T-helper 2 cell treated with Interferon-gamma antibody and Interleukin-4, amounts not matched to agents 5 μg/mL and 100 μg/mL, for 36 hours (primary cell): ENCODE measurements around the gene SEMA4A.
"Not testable (repeated sequence)": the region's sequence is repeated elsewhere in the genome, so short reads cannot be mapped to it uniquely, and the experiment has no call there.

Experiments used
- DNase-seq: peaks from one replicate; pipeline ENCODE4 v3.0.0; 2021; ENCODE audit warnings: low spot score
- H3K27ac Mint-ChIP-seq: one replicate; pipeline ENCODE4 v1.8.0; 2021; ENCODE audit warnings: mild to moderate bottlenecking, mixed read lengths
- H3K27me3 Mint-ChIP-seq: one replicate; pipeline ENCODE4 v1.8.0; 2021; ENCODE audit warnings: low read depth, mixed read lengths
- H3K36me3 Mint-ChIP-seq: one replicate; pipeline ENCODE4 v1.8.0; 2021; ENCODE audit warnings: low read depth, mixed read lengths
- H3K4me1 Mint-ChIP-seq: one replicate; pipeline ENCODE4 v1.8.0; 2021; ENCODE audit warnings: low read depth, mixed read lengths
- H3K4me3 Mint-ChIP-seq: one replicate; pipeline ENCODE4 v1.8.0; 2022; ENCODE audit warnings: mild to moderate bottlenecking, moderate library complexity, mixed read lengths
- H3K9me3 Mint-ChIP-seq: one replicate; pipeline ENCODE4 v1.8.0; 2021; ENCODE audit warnings: mixed read lengths

The SEMA4A gene

DNA sequence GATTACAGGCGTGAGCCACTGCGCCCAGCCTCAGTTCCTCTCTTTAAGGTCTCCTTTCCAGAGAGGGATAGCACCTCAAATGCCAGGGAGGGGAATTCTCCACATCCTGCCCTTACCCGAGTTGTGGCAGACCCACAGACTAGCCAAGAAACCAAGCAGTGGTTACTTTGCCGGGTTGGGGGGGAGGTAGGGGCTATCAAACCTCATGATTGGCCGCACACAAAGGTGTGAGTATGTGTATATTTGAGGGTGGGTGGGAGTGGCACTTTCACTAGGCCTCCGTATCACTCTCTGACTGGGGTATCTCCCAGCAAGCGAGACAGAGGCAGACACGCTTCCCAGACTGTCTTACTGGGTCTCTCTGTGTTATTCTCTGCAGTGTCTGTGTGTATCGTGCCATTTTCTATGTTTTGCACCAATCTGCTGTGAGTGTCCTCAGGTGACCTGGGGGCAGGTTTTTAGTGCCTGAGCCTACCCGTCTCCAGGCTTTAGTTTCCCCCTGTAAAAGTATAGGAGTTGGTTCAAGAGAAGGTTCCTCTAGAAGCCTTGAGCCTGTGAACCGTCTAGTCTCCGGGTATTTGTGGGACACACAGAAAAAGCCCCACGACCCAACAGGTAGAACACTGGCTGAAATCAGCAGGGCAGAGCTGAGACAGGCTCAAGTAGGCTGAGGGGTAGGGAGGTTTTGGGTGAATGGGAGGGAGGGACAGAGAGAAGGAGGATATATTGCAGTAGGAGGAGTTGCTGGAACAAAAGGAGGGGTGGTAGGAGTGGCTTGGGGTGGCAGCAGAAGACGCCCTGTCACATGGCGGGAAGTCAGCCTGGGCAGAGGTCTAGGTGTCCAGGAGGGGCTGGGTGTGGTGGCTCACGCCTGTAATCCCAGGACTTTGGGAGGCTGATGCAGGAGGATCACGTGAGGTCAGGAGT, 28.6 kb upstream of the SEMA4A start:
- H3K36me3 Mint-ChIP-seq = peaks cover 2% of the 10 kb centered on the region
- H3K4me1 Mint-ChIP-seq = peaks cover 76% of the 10 kb centered on the region
- H3K27ac Mint-ChIP-seq = peak overlapping the region; percentile 86
- DNase-seq = no peak
- peak overlapping the region; percentile 63 for H3K4me3 Mint-ChIP-seq
- no peaks in the 10 kb centered on the region for H3K9me3 Mint-ChIP-seq
- H3K27me3 Mint-ChIP-seq = no peaks in the 10 kb centered on the region

DNA sequence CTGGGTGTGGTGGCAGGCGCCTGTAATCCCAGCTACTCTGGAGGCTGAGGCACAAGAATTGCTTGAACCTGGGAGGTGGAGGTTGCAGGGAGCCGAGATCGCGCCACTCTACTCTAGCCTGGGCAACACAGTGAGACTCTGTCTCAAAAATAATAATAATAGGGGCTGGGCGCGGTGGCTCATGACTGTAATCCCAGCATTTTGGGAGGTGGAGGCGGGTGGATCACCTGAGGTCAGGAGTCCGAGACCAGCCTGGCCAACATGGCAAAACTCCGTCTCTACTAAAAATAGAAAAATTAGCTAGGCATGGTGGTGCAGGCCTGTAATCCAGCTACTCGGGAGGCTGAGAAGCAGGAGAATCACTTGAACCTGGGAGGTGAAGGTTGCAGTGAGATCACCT, 27.8 kb upstream of the SEMA4A start:
- not testable (repeated sequence) for H3K27me3 Mint-ChIP-seq, H3K4me3 Mint-ChIP-seq, H3K36me3 Mint-ChIP-seq, DNase-seq, H3K9me3 Mint-ChIP-seq
- Mint-ChIP-seq H3K4me1 (peaks cover 78% of the 10 kb centered on the region), H3K27ac (peak overlapping the region; percentile 86)

DNA sequence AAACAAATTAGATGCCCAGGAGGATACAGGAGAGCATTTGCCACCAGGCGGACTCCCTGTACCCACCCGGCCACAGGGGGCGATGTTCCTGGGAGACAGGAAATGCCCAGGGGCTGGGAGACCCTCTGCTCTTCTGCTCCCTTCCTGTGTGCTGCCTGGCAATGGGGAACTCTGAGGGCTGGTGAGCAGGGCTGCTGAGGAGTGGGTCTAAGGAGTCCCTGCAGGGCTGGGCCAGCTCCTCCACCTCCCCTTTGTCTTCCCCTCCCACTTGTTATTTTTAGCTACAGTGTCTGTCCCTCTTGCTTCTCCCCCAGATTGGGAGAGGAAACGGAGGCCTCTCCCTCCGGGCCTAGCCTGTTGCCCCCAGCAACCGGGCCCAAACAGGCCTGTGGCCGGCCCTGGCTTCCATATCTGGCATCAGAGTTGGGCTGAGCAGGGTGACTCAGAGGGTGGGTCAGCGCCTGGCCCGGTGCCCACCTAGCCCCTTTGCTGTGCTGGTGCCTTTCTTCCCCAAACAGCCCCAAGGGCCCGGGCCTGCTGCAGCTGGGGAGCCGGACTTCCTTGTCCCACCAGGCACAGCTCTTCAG, 27.2 kb upstream of the SEMA4A start:
- Mint-ChIP-seq H3K36me3 (peaks cover 5% of the 10 kb centered on the region), H3K27me3 (no peaks in the 10 kb centered on the region), H3K4me1 (peaks cover 78% of the 10 kb centered on the region), H3K27ac (peak overlapping the region; percentile 88), H3K9me3 (no peaks in the 10 kb centered on the region), H3K4me3 (peak overlapping the region; percentile 70)
- peak; percentile 76 for DNase-seq

DNA sequence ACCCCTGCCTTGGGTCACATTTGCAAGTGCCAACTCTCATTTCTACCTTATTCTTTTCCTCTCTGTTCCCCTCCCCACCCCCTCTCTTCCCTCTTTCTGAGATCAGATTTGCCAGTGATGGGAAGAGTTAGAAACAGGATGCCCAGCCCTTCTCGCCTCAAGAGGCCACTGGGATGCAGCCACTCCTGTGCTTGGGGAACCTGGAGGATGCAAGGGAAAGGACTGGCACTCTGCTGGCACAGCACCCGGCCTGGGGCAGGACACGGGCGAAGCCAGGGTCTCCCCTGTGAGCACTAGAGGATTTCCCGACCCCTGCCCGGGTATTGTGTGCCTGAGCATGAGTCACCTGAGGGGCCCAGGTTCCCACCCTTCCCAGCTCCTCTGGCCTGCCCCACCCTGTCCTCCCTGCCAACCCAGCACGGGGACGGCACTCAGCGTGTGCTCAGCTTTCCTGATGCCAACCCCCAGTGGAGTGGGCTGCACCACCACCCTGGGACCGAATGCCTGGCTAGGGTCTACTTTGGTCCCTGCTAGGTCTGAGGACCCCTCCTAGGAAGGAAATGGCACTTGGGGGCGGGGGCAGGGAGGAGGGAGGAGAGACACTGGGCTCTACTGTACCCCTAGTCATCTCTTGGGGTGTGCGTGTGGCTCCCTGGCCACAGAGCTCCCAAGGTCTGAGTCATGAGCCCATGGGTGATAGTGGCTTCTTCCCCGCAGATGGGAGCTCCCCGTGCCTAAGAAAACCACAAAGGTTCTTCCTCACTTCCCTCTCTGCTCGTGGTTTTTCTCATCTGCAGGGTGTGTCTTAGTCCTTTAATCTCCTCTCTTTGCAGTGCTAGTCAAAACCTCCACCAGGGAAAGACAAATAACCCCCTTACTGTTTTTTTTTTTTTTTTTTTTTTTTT, 26.5 kb upstream of the SEMA4A start:
- H3K27ac Mint-ChIP-seq = peak overlapping the region; percentile 88
- peak overlapping the region; percentile 77 for H3K4me3 Mint-ChIP-seq
- peak; percentile 93 for DNase-seq
- H3K27me3 Mint-ChIP-seq = no peaks in the 10 kb centered on the region
- peaks cover 74% of the 10 kb centered on the region for H3K4me1 Mint-ChIP-seq
- H3K36me3 Mint-ChIP-seq = peaks cover 10% of the 10 kb centered on the region
- H3K9me3 Mint-ChIP-seq = no peaks in the 10 kb centered on the region

DNA sequence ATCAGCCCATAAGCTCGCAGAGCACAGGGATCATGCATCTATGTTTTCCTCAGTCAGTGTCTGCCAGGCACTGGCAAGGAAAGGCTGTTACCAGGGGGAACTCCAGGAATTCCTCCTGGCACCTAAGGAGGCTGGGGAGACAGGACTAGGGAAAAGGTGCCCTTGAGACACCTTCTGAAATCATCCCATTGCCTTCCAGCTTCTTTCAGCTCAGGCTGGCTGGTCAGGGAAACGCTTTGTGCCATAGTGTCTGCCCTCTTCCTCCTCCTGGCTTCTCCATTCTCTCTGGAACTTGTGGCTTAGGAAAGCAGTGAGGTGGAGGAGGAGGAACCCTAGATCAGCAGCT, 25.1 kb upstream of the SEMA4A start:
- DNase-seq = no peak
- Mint-ChIP-seq H3K4me1 (peaks cover 64% of the 10 kb centered on the region), H3K27me3 (no peaks in the 10 kb centered on the region), H3K9me3 (no peaks in the 10 kb centered on the region), H3K36me3 (peaks cover 10% of the 10 kb centered on the region), H3K27ac (no peak overlapping the region), H3K4me3 (peak overlapping the region; percentile 48)

DNA sequence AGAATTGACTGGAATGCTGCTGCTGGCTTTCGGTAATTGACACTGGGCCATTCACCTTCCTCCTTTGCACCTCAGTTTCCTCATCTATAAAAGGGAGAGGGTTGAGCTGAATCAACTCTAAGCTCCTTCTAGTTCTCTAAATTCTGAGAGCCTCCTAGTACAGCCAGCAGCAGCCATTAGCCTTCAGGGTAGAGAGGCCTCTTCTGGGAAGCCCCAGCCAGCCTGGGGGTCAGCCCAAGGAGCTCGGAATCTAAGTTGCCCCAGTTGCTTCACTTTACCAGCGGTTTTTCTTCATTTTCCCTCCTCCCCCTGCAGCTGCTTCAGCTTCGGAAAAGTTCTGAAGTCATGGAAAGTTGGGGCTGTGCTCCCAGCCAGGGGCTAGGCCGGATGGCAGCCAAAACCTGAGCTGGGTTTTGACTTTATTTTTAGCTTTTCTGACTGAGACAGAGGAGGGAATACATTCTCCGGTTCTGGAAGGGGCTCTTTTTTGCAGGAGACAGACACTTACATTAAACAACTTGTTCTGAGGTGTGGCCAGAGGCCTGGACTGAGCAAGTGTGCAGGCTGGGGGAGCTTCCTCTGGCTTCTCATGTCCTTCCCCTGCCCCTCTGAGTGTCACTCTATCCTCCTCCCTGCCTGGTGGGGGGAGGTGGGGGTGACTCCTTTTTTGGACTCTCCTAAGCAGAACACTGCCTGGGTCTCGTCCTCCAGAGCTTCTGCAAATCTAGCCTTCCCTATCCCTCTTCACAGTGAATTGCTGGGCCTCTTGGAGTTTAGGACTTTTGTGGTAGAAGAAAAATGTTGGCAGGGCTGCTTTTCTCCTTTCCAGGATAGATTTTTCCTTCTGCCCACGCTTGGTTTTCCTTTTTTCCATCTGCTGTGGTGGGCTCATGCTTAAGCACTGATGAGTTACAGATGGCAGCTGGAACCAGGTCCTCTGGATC, 24.5 kb upstream of the SEMA4A start:
- Mint-ChIP-seq H3K9me3 (no peaks in the 10 kb centered on the region), H3K4me3 (peak overlapping the region; percentile 48), H3K36me3 (peaks cover 13% of the 10 kb centered on the region), H3K27ac (no peak overlapping the region), H3K27me3 (no peaks in the 10 kb centered on the region), H3K4me1 (peaks cover 58% of the 10 kb centered on the region)
- DNase-seq = no peak

DNA sequence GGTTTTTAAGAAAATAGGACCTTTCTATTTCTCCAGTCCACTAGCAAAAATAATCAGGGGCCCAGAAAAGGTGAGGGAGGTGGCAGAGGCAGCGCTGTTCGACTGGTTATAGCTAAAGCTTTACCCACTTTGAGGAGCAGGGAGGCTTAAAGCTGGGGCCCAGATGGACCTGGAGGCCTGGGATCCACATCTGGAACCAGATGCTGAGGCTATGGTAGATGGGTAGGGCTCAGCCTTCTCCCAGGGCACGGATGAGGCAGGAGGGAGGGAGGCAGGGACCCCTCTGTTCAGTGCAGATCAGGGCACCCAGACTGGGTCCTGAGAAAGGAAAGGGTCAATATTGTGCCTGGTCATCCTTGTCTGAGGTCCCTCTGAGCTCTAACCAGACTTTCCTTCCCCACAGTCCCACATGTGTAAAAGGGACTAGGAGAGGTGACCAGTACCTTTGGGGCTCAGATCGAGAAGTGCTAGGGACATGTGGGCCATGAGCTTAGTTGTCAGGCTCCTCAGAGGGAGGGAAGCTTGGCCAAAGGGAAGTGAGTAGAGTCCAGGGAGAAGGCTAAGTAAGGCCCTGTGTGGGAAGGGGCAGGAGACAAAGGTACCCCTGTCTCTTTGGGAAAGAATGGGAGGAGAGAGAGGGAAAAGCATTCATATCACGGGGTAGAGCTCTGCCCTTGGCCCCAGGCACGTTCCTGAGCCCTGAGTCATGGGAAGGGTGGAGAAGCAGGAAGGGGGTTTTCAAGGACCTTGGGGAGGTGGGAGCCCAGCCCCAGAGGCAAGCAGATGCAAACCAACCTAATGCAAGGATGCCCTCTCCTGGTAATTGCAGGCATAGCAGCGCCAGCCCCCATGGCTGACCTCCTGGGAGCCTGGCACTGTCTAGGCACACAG, 23.5 kb upstream of the SEMA4A start:
- Mint-ChIP-seq H3K4me3 (no peak overlapping the region), H3K36me3 (peaks cover 19% of the 10 kb centered on the region), H3K27me3 (no peaks in the 10 kb centered on the region), H3K27ac (no peak overlapping the region), H3K9me3 (no peaks in the 10 kb centered on the region), H3K4me1 (peaks cover 49% of the 10 kb centered on the region)
- peak; percentile 68 for DNase-seq

DNA sequence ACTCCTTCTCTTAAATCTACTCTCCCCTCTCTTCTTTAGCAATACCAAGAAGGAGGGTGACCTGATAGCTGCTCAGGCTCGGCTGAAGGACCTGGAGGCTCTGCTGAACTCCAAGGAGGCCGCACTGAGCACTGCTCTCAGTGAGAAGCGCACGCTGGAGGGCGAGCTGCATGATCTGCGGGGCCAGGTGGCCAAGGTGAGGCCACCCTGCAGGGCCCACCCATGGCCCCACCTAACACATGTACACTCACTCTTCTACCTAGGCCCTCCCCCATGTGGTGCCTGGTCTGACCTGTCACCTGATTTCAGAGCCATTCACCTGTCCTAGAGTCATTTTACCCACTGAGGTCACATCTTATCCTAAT, 22.8 kb upstream of the SEMA4A start:
- Mint-ChIP-seq H3K27ac (no peak overlapping the region), H3K36me3 (peaks cover 19% of the 10 kb centered on the region), H3K4me3 (no peak overlapping the region), H3K4me1 (peaks cover 43% of the 10 kb centered on the region), H3K9me3 (no peaks in the 10 kb centered on the region), H3K27me3 (no peaks in the 10 kb centered on the region)
- DNase-seq = no peak

DNA sequence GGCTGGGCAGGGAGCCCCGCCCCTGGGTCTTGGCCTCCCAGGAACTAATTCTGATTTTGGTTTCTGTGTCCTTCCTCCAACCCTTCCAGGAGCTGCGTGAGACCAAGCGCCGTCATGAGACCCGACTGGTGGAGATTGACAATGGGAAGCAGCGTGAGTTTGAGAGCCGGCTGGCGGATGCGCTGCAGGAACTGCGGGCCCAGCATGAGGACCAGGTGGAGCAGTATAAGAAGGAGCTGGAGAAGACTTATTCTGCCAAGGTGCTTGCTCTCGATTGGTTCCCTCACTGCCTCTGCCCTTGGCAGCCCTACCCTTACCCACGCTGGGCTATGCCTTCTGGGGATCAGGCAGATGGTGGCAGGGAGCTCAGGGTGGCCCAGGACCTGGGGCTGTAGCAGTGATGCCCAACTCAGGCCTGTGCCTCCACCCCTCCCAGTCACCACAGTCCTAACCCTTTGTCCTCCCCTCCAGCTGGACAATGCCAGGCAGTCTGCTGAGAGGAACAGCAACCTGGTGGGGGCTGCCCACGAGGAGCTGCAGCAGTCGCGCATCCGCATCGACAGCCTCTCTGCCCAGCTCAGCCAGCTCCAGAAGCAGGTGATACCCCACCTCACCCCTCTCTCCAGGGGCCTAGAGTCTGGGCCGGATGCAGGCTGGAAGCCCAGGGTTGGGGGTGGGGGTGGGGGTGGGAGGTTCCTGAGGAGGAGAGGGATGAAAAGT, 18.5 kb upstream of the SEMA4A start:
- no peaks in the 10 kb centered on the region for H3K27me3 Mint-ChIP-seq
- peaks cover 28% of the 10 kb centered on the region for H3K36me3 Mint-ChIP-seq
- no peak overlapping the region for H3K27ac Mint-ChIP-seq
- no peak for DNase-seq
- no peak overlapping the region for H3K4me3 Mint-ChIP-seq
- peaks cover 6% of the 10 kb centered on the region for H3K4me1 Mint-ChIP-seq
- no peaks in the 10 kb centered on the region for H3K9me3 Mint-ChIP-seq

DNA sequence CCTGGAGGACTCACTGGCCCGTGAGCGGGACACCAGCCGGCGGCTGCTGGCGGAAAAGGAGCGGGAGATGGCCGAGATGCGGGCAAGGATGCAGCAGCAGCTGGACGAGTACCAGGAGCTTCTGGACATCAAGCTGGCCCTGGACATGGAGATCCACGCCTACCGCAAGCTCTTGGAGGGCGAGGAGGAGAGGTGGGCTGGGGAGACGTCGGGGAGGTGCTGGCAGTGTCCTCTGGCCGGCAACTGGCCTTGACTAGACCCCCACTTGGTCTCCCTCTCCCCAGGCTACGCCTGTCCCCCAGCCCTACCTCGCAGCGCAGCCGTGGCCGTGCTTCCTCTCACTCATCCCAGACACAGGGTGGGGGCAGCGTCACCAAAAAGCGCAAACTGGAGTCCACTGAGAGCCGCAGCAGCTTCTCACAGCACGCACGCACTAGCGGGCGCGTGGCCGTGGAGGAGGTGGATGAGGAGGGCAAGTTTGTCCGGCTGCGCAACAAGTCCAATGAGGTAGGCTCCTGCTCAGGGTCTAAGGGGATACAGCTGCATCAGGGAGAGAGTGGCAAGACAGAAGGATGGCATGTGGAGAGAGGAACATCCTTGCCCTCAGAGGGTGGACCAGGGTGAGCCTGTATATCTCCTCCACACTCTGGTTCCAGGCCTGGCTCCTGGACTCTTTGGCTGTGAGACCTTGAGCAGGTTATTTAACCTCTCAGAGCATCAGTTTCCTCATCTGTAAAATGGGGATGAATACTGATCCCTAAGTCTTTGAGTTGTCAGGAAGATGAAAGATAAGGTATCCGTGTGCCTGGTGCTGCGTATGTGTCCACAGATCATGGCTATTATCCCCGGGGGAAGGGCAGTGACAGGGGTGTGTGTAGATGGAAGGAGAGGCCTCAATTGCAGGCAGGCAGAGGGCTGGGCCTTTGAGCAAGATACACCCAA, 17.2 kb upstream of the SEMA4A start:
- Mint-ChIP-seq H3K4me3 (no peak overlapping the region), H3K9me3 (no peaks in the 10 kb centered on the region), H3K27ac (no peak overlapping the region), H3K36me3 (peaks cover 23% of the 10 kb centered on the region), H3K27me3 (no peaks in the 10 kb centered on the region), H3K4me1 (no peaks in the 10 kb centered on the region)
- DNase-seq = no peak

DNA sequence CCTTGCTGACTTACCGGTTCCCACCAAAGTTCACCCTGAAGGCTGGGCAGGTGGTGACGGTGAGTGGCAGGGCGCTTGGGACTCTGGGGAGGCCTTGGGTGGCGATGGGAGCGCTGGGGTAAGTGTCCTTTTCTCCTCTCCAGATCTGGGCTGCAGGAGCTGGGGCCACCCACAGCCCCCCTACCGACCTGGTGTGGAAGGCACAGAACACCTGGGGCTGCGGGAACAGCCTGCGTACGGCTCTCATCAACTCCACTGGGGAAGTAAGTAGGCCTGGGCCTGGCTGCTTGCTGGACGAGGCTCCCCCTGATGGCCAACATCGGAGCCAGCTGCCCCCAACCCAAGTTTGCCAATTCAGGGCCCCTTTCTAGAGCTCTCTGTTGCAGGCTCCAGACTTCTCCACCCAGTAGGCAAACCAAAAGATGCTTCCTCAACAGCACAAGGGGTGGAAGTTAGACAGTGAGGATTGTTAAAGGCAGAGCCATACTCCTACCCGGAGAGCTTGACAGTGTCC, 16.4 kb upstream of the SEMA4A start:
- Mint-ChIP-seq H3K27me3 (no peaks in the 10 kb centered on the region), H3K9me3 (no peaks in the 10 kb centered on the region), H3K4me3 (no peak overlapping the region), H3K36me3 (peaks cover 19% of the 10 kb centered on the region), H3K27ac (no peak overlapping the region), H3K4me1 (no peaks in the 10 kb centered on the region)
- no peak for DNase-seq
